Adipocyte (in vitro differentiated cells): ENCODE results near the gene GPX4.
A peak's percentile ranks its signal among the peaks of the same experiment; 100 is the strongest.

ENCODE experiments used
- DNase-seq: peaks from one replicate; pipeline ENCODE4 v3.0.0-alpha.2; 2015; ENCODE audit warnings: low read depth
- H3K27me3 ChIP-seq: replicated peaks from 2 replicates; pipeline ENCODE4 v1.7.0; 2013; ENCODE audit warnings: mild to moderate bottlenecking, low read length, moderate library complexity; ENCODE audit not compliant: control insufficient read depth, insufficient read depth
- H3K36me3 ChIP-seq: 2 replicates; pipeline ENCODE4 v1.7.0; 2013; ENCODE audit warnings: low read length, mild to moderate bottlenecking, moderate library complexity; ENCODE audit not compliant: control insufficient read depth, insufficient read depth, severe bottlenecking
- H3K4me1 ChIP-seq: 2 replicates; pipeline ENCODE4 v1.7.0; 2013; ENCODE audit warnings: mild to moderate bottlenecking, low read length, moderate library complexity; ENCODE audit not compliant: control insufficient read depth, insufficient read depth
- H3K4me3 ChIP-seq: 2 replicates; pipeline ENCODE4 v1.7.0; 2013; ENCODE audit warnings: mild to moderate bottlenecking, low read length, moderate library complexity
- H3K9ac ChIP-seq: 2 replicates; pipeline ENCODE4 v1.7.0; 2013; ENCODE audit warnings: mild to moderate bottlenecking, low read length, moderate library complexity
- H3K9me3 ChIP-seq: 2 replicates; pipeline ENCODE4 v1.7.0; 2013; ENCODE audit warnings: mild to moderate bottlenecking, low read length, moderate library complexity; ENCODE audit not compliant: control insufficient read depth

The GPX4 gene

GRCh38 chr19:1103708-1104310 is at the start of gene GPX4:
Gene GPX4 (plus strand): TSS chr19:1103994. CDS start chr19:1104044, 50 bp downstream.
- Histone ChIP-seq H3K4me1 (peaks cover 42% of the 10 kb centered on the region), H3K27me3 (no peaks in the 10 kb centered on the region)
- DNase-seq: peak; percentile 100

GRCh38 chr19:1054102-1055027 is 49.4 kb upstream of the GPX4 start:
- Histone ChIP-seq H3K4me1 (no peaks in the 10 kb centered on the region), H3K27me3 (no peaks in the 10 kb centered on the region), H3K9ac (no peak overlapping the region), H3K9me3 (peaks cover 33% of the 10 kb centered on the region), H3K4me3 (no peak overlapping the region), H3K36me3 (peaks cover 17% of the 10 kb centered on the region)
- no peak for DNase-seq

More at GRCh38 chr19:1103708-1104310, at the start of gene GPX4:
- Histone ChIP-seq H3K4me3 (peak within 1 kb of the TSS; percentile 92), H3K36me3 (peaks cover 18% of the 10 kb centered on the region), H3K9ac (peak within 1 kb of the TSS; percentile 97), H3K9me3 (peaks cover 6% of the 10 kb centered on the region)

GRCh38 chr19:1055028-1055425 is 48.8 kb upstream of the GPX4 start:
- no peak for DNase-seq
- Histone ChIP-seq H3K9me3 (peaks cover 33% of the 10 kb centered on the region), H3K4me1 (no peaks in the 10 kb centered on the region), H3K36me3 (peaks cover 17% of the 10 kb centered on the region), H3K27me3 (no peaks in the 10 kb centered on the region), H3K4me3 (no peak overlapping the region), H3K9ac (no peak overlapping the region)

GRCh38 chr19:1055886-1056620 is 47.7 kb upstream of the GPX4 start:
- no peak overlapping the region for H3K9ac ChIP-seq
- no peak overlapping the region for H3K4me3 ChIP-seq
- no peaks in the 10 kb centered on the region for H3K27me3 ChIP-seq
- no peaks in the 10 kb centered on the region for H3K4me1 ChIP-seq
- no peak for DNase-seq
- H3K36me3 ChIP-seq: peaks cover 17% of the 10 kb centered on the region
- H3K9me3 ChIP-seq: peaks cover 33% of the 10 kb centered on the region

- H3K36me3 ChIP-seq: peaks cover 17% of the 10 kb centered on the region
- no peaks in the 10 kb centered on the region for H3K27me3 ChIP-seq
- no peaks in the 10 kb centered on the region for H3K4me1 ChIP-seq
- peak; percentile 78 for DNase-seq
- H3K4me3 ChIP-seq: no peak overlapping the region
- H3K9me3 ChIP-seq: peaks cover 33% of the 10 kb centered on the region
- no peak overlapping the region for H3K9ac ChIP-seq
Observed at GRCh38 chr19:1057176-1057855, 46.5 kb upstream of the GPX4 start.

GRCh38 chr19:1058112-1058511 is 45.7 kb upstream of the GPX4 start:
- peaks cover 33% of the 10 kb centered on the region for H3K9me3 ChIP-seq
- DNase-seq: no peak
- H3K9ac ChIP-seq: no peak overlapping the region
- H3K4me1 ChIP-seq: no peaks in the 10 kb centered on the region
- H3K36me3 ChIP-seq: peaks cover 17% of the 10 kb centered on the region
- H3K27me3 ChIP-seq: no peaks in the 10 kb centered on the region
- H3K4me3 ChIP-seq: no peak overlapping the region

- Histone ChIP-seq H3K36me3 (peaks cover 12% of the 10 kb centered on the region), H3K9ac (no peak overlapping the region), H3K9me3 (peaks cover 33% of the 10 kb centered on the region), H3K4me1 (peaks cover 5% of the 10 kb centered on the region), H3K4me3 (no peak overlapping the region), H3K27me3 (peaks cover 11% of the 10 kb centered on the region)
- DNase-seq: no peak
Observed at GRCh38 chr19:1060689-1061088, 43.1 kb upstream of the GPX4 start.

GRCh38 chr19:1061987-1062386 is 41.8 kb upstream of the GPX4 start:
- H3K4me1 ChIP-seq: peaks cover 5% of the 10 kb centered on the region
- H3K9me3 ChIP-seq: peaks cover 20% of the 10 kb centered on the region
- H3K9ac ChIP-seq: no peak overlapping the region
- no peak for DNase-seq
- H3K27me3 ChIP-seq: peaks cover 22% of the 10 kb centered on the region
- H3K36me3 ChIP-seq: peaks cover 8% of the 10 kb centered on the region
- no peak overlapping the region for H3K4me3 ChIP-seq

GRCh38 chr19:1062387-1063029 is 41.3 kb upstream of the GPX4 start:
- Histone ChIP-seq H3K4me1 (peaks cover 5% of the 10 kb centered on the region), H3K9me3 (peaks cover 15% of the 10 kb centered on the region), H3K27me3 (peaks cover 22% of the 10 kb centered on the region), H3K36me3 (peaks cover 8% of the 10 kb centered on the region), H3K9ac (no peak overlapping the region), H3K4me3 (no peak overlapping the region)
- DNase-seq: no peak

- H3K27me3 ChIP-seq: peaks cover 25% of the 10 kb centered on the region
- peaks cover 5% of the 10 kb centered on the region for H3K4me1 ChIP-seq
- no peak for DNase-seq
- H3K9me3 ChIP-seq: peaks cover 8% of the 10 kb centered on the region
- no peak overlapping the region for H3K4me3 ChIP-seq
- no peak overlapping the region for H3K9ac ChIP-seq
- peaks cover 7% of the 10 kb centered on the region for H3K36me3 ChIP-seq
Observed at GRCh38 chr19:1063030-1063908, 40.5 kb upstream of the GPX4 start.
